Left hindlimb (tissue), 1 donor: ENCODE results near the gene BTBD9.
"Not testable (repeated sequence)": the region's sequence is repeated elsewhere in the genome, so short reads cannot be mapped to it uniquely, and the experiment has no call there.

Source experiments
- DNase-seq: peaks from one replicate; pipeline ENCODE4 v3.0.0-alpha.2; 2018

Gene BTBD9

DNA sequence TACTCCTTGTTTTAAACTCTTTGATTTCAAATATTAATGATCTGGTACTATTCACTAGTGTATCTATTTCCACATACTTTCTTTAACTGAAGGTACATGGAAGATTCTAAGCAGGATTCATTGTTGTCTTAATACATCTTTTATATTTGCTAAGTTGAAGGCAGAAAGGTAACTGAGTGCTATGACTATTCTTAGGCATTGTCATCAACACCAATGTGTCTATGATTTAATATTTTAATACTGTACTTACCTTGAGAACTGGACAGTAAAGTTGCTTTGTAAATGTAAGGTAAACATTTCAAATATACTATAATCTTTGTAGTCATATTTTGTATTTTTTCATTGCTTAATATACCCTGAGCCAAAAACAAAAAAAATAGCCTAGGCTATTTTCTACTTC is 8.9 kb upstream of the BTBD9 start:
- DNase-seq = no peak

DNA sequence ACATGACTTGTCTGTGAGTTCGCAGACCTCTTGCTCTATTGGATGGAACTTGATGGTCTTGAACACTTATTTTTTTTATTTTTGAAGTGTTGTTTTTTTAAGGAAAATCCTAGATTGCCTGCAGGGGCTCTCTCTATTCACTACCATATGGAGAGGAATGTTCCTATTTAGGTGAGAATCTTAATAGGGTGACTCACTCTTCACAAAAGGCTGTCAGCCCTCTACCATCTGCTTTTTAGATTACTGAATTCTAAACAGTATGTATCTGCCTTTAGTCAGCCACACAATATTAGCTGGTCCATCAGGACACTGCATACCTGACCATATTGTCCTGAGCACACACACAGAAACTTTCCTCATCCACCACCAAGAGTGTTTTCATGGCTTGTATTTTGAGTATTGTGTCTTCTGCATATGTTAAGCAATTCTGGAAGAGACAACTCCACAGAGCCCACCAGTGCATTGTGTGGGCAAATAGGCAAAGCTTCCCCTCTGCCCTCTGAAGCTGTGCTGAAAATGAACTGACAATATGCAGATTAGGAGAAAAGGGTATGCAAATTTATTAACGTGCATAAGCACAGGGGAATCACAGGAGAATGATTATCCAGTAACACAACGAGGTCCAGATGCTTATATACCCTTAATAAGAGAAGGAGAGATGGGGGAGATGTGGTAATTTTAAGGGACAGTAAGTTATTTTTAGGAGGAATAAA is 6.6 kb upstream of the BTBD9 start:
- no peak for DNase-seq

DNA sequence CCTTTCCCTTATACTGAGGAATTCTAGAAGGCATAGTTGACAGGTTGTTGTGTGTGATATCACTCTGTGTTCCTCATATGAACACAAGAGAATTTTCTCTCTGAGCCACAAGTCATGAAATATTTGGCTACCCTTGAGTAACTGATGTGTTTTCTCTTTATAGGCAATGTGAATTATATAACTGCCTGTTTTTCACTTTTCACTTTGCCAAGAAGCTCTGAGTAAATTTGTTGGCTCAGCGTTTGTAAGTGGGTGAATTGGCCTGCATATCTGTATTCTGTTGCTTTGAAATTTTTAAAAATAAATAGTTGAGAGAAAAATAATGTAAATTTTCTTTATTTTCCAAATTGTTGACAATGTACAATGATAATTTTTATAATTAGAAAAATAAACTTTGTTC is 5.2 kb upstream of the BTBD9 start:
- no peak for DNase-seq

DNA sequence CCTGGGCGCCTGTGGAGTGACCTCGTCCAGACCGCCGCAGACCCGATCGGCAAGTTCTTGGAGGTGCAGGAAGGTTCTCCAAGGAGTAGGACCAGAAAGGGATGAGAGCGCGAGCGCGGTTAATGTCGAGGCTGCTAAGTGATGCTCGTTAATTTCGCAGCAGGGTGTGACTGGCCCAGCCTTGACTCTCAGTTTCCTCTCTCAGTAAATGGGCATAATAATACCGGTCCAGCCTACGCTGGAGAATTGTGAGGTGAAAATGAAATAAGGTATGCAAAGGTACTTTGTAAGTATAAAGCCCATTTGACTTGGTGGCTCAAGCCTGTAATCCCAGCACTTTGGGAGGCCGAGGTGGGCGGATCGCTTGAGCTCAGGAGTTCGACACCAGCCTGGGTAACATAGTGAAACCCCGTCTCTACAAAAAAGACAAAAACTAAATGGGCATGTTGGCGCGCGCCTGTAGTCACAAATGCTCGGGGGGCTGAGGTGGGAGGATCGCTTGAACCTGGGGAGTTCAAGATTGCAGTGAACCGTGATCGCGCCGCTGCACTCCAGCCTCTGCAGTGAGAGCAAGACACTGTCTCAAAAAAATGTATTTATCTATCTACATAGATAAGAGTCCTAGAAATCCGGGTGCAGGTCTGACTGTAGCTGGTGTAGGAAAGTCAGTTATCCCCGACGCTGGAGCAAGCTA is 634 bp upstream of the BTBD9 start:
- DNase-seq = peak; percentile 35

DNA sequence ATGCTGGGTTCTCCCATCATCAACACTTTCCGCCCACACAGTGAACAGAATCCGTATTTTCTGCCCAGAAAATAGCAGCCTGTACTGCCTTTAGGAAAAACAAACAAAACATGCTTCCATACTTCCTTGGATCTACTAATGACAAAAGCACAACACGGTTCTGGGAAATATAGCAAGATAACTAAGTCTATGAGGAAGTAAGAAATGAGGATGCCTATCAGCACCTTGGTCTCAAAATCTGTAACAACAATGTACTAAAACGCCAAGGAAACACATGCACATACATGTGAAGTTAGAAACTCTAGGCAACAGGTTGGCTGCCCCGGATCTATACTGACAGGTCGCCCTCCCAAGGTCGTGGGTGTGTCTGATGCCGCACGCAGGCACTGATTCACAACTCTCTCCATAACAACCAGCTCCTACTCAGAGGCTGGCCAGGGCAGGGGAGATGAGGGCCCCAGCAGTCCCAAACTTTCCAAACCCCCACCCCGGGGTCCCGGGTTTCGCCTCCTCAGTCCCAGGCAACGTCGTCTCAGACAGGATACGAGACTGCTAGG is 710 bp downstream of the BTBD9 start:
- no peak for DNase-seq

DNA sequence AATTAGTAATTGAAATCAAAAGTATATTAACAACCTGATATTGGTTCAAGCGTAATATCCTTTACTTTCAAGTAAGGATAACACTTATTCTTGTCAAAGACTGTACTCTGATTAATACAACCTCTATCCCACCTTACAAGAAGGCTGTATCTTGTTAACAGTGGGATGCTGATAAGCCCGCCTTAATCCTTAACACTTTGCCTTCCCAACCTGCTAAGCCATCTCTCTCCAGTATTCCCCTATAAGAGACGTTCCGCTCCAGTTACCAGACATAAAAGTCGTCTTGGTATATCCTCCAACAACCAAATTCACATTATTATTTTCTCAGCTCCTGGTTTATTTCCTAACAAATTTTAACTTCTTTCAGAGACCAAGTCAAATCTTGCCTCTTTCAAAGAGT is 2.0 kb downstream of the BTBD9 start:
- DNase-seq = no peak

DNA sequence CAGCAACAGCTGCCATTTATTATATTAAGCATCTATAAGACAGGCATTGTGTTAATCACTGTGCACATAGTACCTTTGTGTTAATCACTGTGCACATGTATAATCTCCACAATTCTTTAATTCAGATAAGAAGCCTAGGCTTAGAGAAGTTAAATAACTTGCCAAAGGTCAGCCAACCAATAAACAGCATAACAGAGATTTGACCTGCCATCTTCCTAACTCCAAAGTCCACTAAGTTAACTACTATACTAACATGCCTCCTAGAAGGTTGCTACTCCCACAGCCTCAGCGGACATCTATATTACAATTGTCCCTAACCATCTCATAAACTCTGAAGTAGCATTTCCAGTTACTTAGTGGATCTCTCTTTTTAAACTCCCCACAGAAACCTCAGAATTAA is 3.7 kb downstream of the BTBD9 start:
- no peak for DNase-seq

DNA sequence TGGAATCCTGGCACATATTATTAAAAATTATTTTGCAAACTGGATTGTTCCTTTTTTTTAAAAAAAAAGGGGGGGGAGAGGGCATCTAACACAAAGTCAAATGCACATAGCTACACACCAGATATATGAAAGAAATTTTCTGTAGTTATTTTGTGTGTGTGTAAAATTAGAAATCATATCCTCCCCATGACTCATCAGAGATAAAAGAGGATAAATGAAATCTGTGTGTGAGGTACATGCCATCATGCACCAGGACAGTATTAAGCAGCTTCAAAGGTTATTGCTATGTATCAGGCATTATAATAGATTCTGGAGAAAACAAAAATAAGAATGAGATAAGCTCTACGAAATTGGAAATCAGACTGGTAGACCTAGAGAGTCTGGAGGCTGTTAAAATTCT is 5.2 kb downstream of the BTBD9 start:
- no peak for DNase-seq

DNA sequence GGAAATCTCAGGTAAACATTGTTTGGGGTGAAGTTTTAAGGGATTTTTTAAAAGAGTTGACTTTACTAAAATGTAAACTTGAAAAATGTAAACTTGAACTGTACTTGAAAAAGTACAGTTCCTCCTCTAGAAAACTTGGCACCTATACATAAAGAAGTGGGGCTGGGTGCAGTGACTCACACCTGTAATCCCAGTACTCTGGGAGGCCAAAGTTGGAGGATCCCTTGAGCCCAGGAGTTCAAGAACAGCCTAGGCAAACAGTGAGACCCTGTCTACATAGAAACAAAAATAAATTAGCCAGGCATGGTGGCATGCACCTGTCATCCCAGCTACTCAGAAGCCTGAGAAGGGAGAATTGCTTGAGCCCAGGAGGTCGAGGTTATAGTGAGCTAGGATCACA is 7.2 kb downstream of the BTBD9 start:
- no peak for DNase-seq

DNA sequence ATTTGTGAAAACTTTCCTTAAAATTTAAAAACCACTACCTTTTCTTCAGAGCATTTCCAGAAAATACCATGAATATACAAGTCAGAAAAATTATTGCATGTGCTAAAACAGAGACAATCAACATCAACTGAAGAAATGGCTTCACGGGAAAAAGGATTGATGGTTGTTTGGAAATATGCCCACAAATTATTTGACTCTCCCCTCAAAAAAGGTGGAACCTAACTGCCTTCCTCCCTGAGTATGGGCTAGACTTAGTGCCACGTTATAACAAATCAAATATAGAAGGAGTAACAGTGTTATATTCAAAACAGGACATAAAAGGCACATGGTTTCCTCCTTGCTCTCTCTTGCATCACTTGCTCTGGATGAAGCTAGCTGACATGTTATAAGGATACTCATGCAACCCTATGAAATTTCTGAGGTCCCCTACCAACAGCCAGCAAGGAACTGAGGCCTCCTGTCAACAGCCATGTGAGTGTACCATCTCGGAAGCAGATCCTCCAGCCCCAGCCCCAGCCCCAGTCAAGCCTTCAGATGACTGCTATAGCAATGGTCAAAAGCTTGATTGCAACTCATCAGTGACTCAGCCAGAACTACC is 8.4 kb downstream of the BTBD9 start:
- DNase-seq = no peak

DNA sequence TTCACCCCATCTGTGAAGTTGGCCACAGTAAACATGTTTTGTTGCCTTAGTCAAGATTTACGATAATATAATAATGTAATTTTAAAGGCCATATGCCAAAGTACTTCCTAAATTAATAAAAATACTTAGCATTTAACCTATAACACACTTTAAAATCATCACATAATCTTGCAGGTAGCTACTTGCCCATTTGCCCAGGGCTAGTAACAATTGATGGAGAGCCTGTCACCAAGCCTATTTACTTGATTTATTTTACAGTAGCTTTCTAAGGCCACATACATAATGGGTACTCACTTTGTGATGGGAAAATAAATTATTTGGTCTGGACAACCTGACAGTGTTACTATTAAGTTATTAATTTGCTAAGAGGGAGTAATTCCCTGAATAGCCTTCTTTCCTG is 14.5 kb downstream of the BTBD9 start:
- DNase-seq = no peak

DNA sequence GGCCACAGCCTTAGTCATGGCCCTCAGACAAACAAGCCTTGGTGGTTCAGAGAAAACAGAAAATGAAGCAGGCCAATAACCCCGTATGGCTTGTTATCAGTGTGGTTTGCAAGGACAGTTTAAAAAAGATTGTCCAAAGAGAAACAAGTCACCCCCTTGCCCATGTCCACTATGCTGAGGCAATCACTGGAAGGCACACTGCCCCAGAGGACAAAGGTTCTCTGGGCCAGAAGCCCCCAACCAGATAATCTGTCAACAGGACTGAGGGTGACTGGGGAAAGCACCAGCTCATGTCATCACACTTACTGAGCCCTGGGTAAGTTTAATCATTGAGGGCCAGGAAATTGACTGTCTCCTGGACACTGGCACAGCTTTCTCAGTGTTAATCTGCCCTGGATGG is 20.4 kb downstream of the BTBD9 start:
- DNase-seq = not testable (repeated sequence)

DNA sequence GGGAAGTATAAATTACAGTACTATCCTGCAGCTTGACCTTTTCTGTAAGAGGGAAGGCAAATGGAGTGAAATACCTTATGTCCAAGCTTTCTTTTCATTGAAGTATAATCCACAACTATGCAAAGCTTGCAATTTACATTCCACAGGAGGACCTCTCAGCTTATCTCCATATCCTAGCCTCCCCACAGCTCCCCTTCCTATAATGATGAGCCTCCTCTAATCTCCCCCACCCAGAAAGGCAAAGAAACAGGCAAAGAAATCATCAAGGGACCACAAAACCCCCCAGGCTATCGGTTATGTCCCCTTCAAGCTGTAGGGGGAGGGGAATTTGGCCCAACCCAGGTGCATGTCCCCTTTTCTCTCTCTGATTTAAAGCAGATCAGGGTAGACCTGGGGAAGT is 21.4 kb downstream of the BTBD9 start:
- not testable (repeated sequence) for DNase-seq

DNA sequence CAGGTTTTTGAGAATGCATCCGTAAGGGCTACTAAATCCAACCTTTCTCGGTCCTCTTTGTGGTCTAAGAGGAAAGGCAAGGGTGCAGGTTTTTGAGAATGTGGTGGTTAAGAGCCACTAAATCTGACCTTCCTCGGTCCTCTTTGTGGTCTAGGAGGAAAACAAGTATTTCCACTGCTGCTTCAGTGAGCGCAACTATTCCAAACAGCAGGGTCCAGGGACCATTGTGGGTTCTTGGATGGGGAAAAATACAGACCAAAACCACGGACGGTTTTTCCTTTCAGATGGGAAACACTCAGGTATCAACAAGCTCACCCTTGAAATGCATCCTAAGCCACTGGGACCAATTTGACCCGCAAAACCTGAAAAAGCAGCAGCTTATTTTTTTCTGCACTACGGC is 21.9 kb downstream of the BTBD9 start:
- no peak for DNase-seq

DNA sequence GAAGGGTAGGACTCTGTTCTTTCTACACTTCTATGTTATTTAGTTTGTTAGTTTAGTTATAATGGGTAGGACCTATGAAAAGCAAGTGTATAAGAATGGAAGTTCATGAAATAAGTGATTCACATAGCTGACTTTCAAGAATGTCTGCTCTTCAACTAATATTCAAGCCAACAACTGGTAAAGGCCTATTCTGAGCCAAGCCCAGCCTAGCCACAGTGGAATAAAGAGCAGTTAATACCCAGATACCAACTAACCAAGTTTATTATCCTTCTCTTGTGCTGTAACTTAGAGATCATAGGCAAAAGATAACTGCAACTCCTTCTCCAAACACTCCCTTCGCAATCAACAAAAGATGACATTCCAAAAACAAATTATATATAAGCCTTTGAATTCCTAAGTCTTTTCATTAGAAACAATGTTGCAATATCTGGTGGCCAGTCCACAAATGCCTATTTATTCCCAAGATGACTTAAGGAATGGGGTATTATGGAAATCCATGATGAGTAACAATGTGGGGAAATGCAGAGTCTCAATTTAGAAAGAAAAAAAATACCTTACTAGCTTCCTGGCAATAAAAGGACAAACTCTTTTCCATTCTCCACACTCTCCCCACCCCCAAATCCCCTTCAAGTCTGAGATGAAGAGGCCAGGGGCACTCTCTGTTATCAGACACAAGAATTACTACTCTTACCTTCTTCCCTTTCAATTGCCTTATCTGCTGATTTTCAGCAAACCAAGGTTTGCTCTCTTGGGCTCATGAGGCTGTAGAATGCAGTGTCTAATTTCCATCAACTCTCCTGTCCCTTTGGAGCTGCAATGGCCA is 27.4 kb downstream of the BTBD9 start:
- DNase-seq = no peak

DNA sequence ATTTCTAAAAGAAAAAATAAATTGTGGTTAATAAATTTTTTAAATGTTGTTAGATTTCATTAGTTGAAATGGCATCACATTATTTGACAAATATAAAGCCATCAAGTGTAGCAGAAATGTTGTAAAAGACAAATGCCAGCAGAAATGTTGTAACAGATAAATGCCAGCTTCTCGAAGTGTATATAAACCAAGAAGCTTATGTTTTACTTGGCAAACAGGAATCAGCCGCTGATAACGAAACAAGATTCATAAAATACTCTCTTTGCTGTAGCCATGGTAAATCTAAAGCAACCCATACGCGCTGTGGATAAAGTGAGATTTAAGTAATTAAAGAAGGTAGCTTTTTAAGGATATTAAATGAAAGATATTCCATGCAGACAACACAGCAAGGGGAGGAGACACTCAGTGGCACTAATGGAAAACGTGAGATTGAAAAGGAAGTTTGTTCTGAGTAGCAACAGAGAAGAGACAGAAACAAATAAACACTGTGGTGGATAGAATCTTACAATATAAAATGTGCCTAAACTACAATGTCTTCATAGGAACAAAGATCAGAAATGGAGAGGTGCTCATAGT is 29.6 kb downstream of the BTBD9 start:
- no peak for DNase-seq

DNA sequence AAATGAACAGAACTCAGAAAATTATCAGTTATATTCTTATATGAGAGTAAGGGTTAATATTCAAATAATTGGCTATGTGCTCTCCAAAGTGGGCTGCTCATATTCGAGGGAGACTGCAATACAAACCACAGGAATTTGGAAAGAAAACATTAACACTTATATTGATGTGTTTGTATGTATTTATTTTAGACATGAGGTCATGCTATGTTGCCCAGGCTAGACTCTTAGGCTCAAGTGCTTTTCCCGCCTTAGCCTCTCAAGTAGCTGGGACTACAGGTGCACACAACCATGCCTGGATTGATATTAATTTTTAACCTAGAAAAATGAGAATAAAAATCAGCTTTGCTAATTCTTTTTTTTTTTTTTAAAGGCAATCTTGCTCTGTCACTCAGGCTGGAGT is 35.0 kb downstream of the BTBD9 start:
- DNase-seq = no peak

DNA sequence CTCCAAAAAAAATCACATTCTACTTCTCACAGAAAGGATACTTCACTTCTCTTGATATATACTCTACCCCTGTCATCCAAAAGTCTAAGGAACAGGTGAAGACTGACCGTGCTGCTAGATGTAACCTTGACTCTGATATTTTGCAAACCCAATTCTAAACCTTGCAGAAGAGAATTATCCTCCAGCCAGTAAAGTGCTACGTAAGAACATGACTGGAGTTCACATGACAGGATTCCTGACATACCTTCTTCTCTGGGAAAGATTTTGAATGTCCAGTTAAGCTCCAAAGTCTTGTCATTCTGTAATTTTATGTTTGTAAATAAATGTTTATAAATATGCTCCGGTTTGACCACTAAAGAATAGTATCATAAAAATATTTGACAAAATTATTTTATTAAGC is 35.8 kb downstream of the BTBD9 start:
- DNase-seq = no peak

DNA sequence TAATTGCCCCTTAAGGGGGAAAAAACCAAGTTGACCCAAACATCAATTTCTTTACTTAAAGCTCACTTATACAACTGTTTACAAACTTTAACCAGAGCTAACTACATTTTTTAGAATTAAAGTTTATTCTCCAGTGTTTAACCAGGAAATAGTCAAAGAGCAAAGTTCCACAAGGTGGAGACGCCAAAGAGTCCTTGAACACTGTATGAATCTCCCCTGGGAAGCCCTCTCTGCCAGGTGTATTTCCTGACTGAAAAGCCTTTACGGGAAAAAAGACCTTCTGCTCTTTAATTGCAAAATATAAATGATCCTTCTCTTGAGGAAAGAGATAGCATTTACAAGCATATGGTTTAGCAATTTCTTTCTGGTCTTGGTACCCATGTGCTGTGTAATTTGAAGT is 36.2 kb downstream of the BTBD9 start:
- no peak for DNase-seq

DNA sequence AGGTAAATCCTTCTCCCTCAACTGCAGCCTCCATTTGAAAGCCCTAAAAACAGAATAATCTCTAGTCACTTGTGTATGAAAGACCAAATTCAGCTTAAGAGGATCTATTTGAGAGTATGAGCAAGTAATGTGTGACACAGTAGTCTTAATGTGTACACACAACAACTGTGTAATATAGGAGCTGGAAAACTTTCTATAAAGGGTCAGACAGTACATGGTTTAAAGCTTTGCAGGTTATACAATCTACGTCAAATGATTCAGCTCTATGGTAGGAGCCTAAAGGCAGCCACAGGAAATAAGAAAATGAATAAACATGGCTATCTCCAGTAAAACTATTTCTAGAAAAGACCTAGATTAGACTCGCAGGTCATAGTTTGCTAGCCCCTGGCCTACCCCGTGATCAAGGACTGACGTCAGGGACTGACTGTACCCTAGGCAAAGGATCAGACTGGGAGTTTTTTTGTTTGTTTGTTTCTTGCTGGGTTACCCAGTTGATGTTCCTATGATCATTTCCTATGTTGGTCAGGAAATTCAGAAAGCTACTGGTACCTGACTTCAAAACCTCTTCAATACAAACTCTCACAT is 39.7 kb downstream of the BTBD9 start:
- no peak for DNase-seq

DNA sequence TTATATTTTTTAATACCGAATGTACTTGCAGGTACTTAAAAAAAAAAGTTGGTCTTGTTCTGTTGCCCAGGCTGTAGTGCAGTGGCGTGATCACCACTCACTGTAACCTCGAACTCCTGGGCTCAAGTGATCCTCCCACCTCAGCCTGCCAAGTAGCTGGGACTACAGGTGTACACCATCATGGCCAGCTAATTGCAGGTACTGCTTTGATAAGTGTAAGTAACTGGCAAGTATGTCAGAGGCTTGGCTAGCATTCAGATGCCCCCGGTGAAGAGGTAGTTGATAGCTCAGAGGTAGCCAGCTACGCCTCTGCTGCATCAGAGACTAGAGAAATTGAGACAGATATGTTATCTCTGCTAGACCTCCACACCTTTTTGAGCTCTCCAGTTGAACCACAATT is 40.5 kb downstream of the BTBD9 start:
- no peak for DNase-seq

DNA sequence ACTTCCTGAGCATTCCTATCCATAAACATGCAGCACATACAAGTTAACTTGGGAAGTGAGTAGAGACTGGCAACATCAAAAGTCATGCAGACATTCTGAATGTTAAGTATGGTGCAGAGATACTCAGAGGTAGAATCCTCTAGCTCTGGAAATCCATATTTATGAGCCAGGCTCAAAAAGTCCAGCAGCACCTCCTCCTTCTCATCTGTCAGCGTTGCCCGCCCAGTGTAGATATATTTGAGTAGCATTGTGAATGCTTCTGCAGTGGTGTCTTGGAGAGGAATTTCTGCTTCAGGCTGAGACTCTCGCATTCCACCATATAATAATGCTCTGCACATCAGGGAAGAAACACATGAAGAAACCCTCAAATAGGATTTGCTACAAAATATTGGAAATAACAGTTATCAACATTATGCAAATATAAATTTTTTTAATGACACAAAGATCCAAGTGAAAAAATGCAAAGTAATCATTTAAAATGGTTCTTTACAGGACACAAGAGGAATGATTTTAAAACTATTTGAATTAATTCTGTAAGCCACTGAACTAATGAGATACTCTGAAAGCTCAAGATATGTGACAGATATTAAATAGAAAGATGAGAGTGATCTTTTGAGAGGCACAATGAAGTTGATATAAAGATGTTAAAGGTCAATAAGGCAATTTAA is 45.6 kb downstream of the BTBD9 start:
- no peak for DNase-seq
